HG02973 (cell line): ENCODE measurements around the gene HLA-DOA.

Source experiments
- ATAC-seq: cut with Tn5 transposase; IDR thresholded peaks from one replicate; pipeline ENCODE4 v1.9.1; 2021; ENCODE audit warnings: moderate library complexity; ENCODE audit not compliant: unreplicated experiment

HLA-DOA gene

DNA sequence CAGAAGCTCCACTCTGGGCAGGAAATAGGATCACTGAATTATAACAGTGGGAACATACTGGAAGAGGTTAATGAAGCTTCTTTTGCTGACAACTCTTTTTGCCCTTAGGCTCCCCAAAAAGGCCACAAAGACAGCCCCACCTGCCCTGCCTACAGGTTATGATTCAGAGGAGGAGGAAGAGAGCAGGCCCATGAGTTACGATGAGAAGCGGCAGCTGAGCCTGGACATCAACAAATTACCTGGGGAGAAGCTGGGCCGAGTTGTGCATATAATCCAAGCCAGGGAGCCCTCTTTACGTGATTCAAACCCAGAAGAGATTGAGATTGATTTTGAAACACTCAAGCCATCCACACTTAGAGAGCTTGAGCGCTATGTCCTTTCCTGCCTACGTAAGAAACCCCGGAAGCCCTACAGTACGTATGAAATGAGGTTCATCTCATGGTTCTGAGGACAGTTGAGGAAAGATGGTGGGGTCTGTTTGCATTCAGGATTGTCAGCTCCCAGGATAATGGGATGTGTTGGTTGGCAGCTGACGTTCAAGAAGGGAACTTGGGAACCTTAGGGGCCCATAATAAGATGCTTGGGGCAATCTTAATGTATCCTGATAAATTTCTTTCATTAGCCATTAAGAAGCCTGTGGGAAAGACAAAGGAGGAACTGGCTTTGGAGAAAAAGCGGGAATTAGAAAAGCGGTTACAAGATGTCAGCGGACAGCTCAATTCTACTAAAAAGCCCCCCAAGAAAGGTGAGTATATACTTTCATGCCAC is 29.5 kb downstream of the HLA-DOA start:
- ATAC-seq = no peak

DNA sequence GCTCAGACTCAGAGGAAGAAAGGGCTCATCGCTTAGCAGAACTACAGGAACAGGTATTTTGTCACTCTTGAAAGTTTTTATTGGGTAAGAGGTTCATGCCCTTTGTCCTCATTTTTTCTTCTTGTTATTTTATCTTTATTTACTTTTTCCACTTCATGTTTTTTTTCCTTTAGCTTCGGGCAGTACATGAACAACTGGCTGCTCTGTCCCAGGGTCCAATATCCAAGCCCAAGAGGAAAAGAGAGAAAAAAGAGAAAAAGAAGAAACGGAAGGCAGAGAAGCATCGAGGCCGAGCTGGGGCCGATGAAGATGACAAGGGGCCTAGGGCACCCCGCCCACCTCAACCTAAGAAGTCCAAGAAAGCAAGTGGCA is 31.5 kb downstream of the HLA-DOA start:
- no peak for ATAC-seq

GRCh38 chr6:32977272-32977952 is 32.0 kb downstream of the HLA-DOA start:
- ATAC-seq = no peak

DNA sequence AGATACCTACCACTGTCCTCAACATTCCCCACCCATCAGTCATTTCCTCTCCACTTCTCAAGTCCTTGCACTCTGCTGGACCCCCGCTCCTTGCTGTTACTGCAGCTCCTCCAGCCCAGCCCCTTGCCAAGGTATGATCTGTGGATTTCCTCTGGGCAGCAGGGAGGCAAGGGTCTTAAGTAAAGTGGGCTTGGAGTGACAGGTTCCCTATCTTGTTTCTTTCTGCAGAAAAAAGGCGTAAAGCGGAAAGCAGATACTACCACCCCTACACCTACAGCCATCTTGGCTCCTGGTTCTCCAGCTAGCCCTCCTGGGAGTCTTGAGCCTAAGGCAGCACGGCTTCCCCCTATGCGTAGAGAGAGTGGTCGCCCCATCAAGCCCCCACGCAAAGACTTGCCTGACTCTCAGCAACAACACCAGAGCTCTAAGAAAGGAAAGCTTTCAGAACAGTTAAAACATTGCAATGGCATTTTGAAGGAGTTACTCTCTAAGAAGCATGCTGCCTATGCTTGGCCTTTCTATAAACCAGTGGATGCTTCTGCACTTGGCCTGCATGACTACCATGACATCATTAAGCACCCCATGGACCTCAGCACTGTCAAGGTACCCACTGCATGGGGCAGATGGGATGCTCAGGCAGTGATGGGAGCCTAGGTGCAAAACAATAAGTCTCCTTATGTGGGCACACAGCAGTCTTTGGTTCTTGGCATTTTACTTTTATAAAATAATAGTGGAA is 32.9 kb downstream of the HLA-DOA start:
- no peak for ATAC-seq

GRCh38 chr6:32975886-32976285 is 33.5 kb downstream of the HLA-DOA start:
- no peak for ATAC-seq

DNA sequence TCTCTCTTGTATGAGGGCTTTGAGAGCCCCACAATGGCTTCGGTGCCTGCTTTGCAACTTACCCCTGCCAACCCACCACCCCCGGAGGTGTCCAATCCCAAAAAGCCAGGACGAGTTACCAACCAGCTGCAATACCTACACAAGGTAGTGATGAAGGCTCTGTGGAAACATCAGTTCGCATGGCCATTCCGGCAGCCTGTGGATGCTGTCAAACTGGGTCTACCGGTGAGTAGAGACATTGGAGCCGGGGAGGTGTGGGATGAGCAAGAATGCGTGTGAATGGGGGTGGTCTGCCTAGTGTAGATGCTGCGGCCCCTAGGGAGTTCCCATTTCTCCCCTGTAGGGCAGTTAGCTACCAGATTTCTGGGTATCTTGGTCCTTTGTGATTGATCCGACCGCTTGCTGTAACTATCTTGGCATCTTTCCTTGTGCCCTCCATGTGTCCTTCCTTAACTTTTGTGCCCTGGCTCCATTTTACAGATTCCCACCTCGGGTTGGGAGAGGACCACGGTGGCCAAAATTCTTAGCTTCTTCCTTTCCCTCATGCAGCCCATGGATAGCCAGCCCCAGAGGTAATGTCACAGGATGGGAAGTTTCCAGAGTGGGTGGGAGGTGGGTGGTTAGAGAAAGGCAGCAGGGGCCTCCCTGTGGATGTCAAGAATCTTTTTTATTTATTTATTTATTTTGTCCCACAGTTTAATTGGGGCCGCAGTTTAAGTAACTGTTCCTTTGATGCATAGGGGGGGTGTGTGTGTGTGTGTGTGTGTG is 34.7 kb downstream of the HLA-DOA start:
- no peak for ATAC-seq

DNA sequence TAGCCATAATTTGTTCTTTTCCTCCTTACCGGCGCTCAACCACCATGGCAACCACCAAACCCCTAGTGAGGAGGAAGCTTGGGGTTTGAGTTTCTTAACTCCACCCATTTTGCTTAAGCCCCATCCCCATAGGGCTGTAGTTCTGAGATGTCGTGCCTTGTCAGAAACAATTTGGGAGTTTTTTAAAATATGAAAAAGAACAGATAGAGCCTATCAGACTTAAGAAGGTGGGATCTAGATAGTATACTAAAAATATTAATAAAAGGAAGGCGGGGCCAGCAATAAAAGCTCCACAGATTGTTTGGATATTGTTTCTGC is 35.4 kb downstream of the HLA-DOA start:
- no peak for ATAC-seq

- ATAC-seq = no peak
These were observed 36.0 kb downstream of the HLA-DOA start for GRCh38 chr6:32973144-32974015.

GRCh38 chr6:32972353-32973143 is 36.8 kb downstream of the HLA-DOA start:
- ATAC-seq = peak; percentile 1

- ATAC-seq = peak; percentile 38
These were observed 37.6 kb downstream of the HLA-DOA start for GRCh38 chr6:32971581-32972352.

GRCh38 chr6:32971242-32971580 is 38.2 kb downstream of the HLA-DOA start:
- ATAC-seq = no peak

- no peak for ATAC-seq
These were observed 38.8 kb downstream of the HLA-DOA start for GRCh38 chr6:32970413-32971241.

DNA sequence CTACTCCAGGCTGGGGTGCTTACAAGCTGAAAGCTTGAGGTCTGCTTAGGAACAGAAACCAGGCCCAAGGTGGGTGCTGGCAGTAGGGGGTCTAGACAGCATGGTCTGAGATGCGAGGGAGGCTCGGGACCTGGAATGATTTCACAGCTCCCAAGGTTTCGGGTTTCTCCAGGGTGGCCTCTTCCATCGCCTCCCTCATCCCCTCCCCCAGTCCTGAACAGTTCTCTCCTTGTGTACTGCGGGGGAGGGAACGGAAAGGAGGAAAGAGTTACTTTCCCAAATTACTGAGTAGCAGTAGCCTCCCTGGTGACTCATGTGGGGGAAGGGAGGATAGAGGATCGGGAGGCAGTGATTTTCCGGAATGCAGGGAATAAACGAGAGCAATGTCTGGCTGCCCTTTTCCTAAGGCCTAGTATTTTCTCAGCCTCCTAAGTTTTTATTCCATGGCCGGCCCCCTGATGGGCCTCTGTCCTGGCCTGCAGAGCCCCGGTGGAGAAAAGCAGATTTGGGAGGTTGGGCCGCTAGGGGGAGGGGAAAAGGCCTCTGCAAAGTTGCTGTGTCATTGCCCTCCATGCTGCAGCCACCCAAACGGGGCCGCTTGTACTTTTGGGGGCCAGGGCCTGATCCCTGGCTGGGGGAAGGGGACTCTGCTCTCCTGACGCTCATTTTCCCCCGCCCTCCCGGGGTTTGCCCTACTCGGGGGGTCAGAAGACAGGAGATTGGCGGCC is 39.5 kb downstream of the HLA-DOA start:
- ATAC-seq = no peak

DNA sequence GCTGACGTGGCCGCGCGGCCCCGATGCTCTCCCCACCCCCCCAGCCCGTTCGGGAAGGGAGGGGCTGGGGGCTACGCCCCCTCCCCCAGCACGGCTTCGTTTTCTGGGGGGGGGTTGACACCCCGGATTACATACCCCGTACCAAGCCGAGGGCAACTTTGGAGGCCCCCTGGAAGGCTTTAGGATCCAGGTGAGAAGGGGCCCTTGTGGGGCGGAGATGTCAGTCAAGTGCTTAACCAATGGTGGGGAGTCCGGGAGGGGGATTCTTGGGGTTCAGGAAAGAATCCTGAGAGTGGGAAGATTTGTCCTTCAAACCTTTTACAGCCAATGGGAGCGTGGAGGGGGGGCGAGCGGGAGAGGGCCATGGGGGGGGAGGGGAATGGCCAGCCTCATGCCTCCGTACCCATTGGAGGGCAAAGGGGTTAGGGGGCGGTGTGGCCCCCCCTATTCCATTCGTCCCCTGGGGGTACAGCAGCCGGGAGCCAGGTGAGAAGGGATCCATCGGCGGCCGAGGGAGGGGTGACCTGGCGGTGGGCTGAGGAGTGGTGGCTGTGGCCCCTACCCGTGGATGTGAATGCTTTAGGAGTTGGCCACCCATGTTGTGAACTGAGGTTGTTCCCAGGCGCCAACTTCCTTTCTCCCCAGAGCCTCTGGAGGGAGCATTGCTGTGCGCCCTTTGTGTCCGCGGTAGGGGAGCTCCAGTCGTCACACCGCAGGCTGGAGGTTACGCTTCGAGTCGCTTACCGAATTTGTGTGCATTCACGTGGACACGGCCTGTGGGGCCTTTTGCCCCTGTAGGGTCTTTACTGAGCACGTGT is 40.3 kb downstream of the HLA-DOA start:
- ATAC-seq = no peak

DNA sequence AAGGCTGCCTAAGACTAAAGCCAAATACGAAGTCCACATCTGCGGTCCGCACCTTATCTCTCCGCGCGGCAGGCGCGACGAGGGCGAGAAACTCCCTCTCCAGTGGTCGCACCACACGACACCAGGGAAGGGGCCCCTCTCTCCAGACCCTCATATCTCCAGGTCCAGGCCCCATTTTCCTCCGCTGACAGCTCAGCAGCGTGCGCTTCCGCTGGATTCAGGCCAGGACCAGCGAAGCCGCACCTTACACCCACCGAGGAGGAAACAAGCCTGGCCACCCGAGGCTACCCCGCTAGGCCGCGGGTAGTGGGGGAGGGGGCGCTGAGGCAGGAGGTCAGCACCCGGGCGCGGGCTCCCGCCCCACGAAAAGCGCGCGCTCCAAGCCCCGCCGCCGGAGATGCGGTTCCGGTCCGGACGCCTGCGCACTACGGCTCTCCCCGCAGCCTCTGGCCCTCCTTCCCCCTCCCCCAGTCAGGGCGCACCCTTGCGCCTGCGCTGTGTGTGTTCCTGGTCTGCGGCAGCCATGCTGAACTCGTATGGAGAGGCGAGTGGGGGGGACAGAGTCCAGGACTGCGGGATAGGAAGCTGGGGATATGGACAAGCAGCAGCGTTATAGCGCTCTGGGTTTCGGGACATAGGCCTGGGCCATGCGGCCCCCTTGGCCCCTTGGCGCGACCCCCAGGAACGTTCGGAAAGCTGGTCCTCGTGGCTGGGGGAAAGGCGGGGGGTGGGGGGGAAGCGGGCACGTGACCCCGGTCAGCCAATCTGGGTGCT is 41.1 kb downstream of the HLA-DOA start, which contains the start of gene BRD2:
TSS of gene BRD2 (plus strand) at position 502 of the 774 bp plus-strand sequence. CDS start 4,305 bp downstream, outside the sequence.
- ATAC-seq = peak; percentile 24
